K562 (cell line): ENCODE data around the gene PGF. TPM values are rescaled to one million over a fixed set of nuclear protein-coding genes. Genes with fewer than 3 reads are reported as not detected.

ENCODE experiments used
- ATAC-seq: fragments of 200-7000 bp; cut with Tn5 transposase; 3 replicates; pipeline ENCODE4 v1.9.1; 2020; ENCODE audit warnings: moderate library complexity
- BruUV-seq: library from RNA; stranded (reverse); fragments of 400-500 nt; replicated peaks from 2 replicates; lab custom pipeline; 2021; lab: Mats Ljungman, UMichigan
- CTCF ChIA-PET: fragments of 300-600 bp; formaldehyde crosslinking; extraction: SDS; loops from one replicate; lab custom pipeline; 2021; ENCODE audit warnings: low intra/inter-chr PET ratio; lab: Yijun Ruan, JAX
- POLR2A ChIA-PET: fragments of 300-600, 350-650 bp; sonication (Branson Sonifier 250); formaldehyde crosslinking; extraction: SDS; loops from one replicate; lab custom pipeline; 2021; ENCODE audit warnings: antibody characterized with exemption, inconsistent platforms; lab: Yijun Ruan, JAX
- DNase-seq, 4 experiments: peaks; one replicate each; pipeline versions ENCODE4 v3.0.0 to v3.0.0-alpha.2; 2011 to 2018; ENCODE audit warnings: low spot score in 3 of 4, mixed read lengths in 3 of 4; ENCODE audit errors: extremely low read depth in 1 of 4
- FAIRE-seq: peaks from 2 replicates; lab custom pipeline; 2011; peaks lifted over from hg19 to GRCh38; lab: Jason Lieb, UNC
- H2AFZ ChIP-seq: 2 replicates; pipeline ENCODE4 v1.6.0; 2011; ENCODE audit warnings: low read depth, low read length, control low read depth, inconsistent platforms
- H3K27ac ChIP-seq: fragments of 200-600 bp; 3 replicates; pipeline ENCODE4 v1.8.0; 2011; ENCODE audit warnings: low read depth, mild to moderate bottlenecking, control low read depth, inconsistent platforms, low read length, moderate library complexity, mixed read lengths; ENCODE audit errors: extremely low read depth
- H3K27me3 ChIP-seq, 2 experiments: fragments of 300-600 bp in 1 of 2; 2 replicates in 1 of 2; 3 replicates in 1 of 2; pipeline versions ENCODE4 v1.6.0 to v1.8.0; 2011; ENCODE audit warnings: inconsistent platforms in 2 of 2, low read length in 2 of 2, mild to moderate bottlenecking in 1 of 2, mixed read lengths in 1 of 2, moderate library complexity in 1 of 2; ENCODE audit not compliant: control insufficient read depth in 2 of 2, insufficient read depth in 2 of 2
- H3K36me3 ChIP-seq: fragments of 300-600 bp; 3 replicates; pipeline ENCODE4 v1.8.0; 2011; ENCODE audit warnings: mild to moderate bottlenecking, low read length, inconsistent platforms; ENCODE audit not compliant: control insufficient read depth, insufficient read depth
- H3K4me1 ChIP-seq, 2 experiments: fragments of 200-600 bp in 1 of 2; replicated peaks in 1 of 2; 2 replicates in 1 of 2; 3 replicates in 1 of 2; pipeline versions ENCODE4 v1.5.1 to v1.8.0; 2011; ENCODE audit warnings: inconsistent platforms in 2 of 2, low read length in 2 of 2, mild to moderate bottlenecking in 1 of 2, mixed read lengths in 1 of 2, moderate library complexity in 1 of 2; ENCODE audit not compliant: control insufficient read depth in 2 of 2, insufficient read depth in 2 of 2
- H3K4me2 ChIP-seq: 2 replicates; pipeline ENCODE4 v1.6.1; 2011; ENCODE audit warnings: low read length, control low read depth, inconsistent platforms, mixed read lengths; ENCODE audit not compliant: insufficient read depth
- H3K4me3 ChIP-seq: fragments of 200-600 bp; sonication (generic), shearing (Covaris generic); 2 replicates; pipeline ENCODE4 v1.5.1; 2016; ENCODE audit warnings: control low read depth, inconsistent platforms
- H3K79me2 ChIP-seq: fragments of 200-600 bp; 3 replicates; pipeline ENCODE4 v1.8.0; 2011; ENCODE audit warnings: low read length, inconsistent platforms; ENCODE audit not compliant: control insufficient read depth, insufficient read depth
- H3K9ac ChIP-seq, 2 experiments: 2 replicates each; pipeline versions ENCODE4 v1.6.0 to v1.6.1; 2011; ENCODE audit warnings: low read depth in 2 of 2, low read length in 2 of 2, control low read depth in 1 of 2, inconsistent platforms in 1 of 2, mild to moderate bottlenecking in 1 of 2, mixed read lengths in 1 of 2; ENCODE audit not compliant: insufficient read depth in 1 of 2
- H3K9me1 ChIP-seq: one replicate; pipeline ENCODE4 v1.6.0; 2011; ENCODE audit warnings: inconsistent platforms, mild to moderate bottlenecking, low read length, moderate library complexity; ENCODE audit not compliant: control insufficient read depth, insufficient read depth
- H3K9me3 ChIP-seq: replicated peaks from 2 replicates; pipeline ENCODE4 v1.5.1; 2011; ENCODE audit warnings: low read depth, low read length, inconsistent platforms; ENCODE audit not compliant: control insufficient read depth, insufficient read depth
- H4K20me1 ChIP-seq: replicated peaks from 2 replicates; pipeline ENCODE4 v1.6.1; 2011; ENCODE audit warnings: low read length, inconsistent platforms, mixed read lengths; ENCODE audit not compliant: control insufficient read depth, insufficient read depth
- CEBPB ChIP-seq: fragments of 450-650 bp; IDR thresholded peaks from 2 replicates; pipeline ENCODE4 v1.6.1; 2016; ENCODE audit warnings: missing genetic modification characterization, missing compliant biosample characterization
- CTCF ChIP-seq, 3 experiments: IDR thresholded peaks in 2 of 3; conservative IDR thresholded peaks in 1 of 3; 2 replicates each; pipeline ENCODE4 v1.5.1; 2011 to 2012; ENCODE audit warnings: low read length in 3 of 3, mild to moderate bottlenecking in 3 of 3, control low read depth in 2 of 3, improper control_type of control experiment in 1 of 3, inconsistent platforms in 1 of 3, low read depth in 1 of 3, mixed read lengths in 1 of 3, moderate library complexity in 1 of 3; ENCODE audit not compliant: insufficient read depth in 2 of 3
- MCM5 ChIP-seq: fragments of 450-650 bp; IDR thresholded peaks from 2 replicates; pipeline ENCODE4 v1.6.1; 2016; ENCODE audit warnings: low read depth
- MYC ChIP-seq, 2 experiments: fragments of 250-450 bp in 1 of 2; sonication (Bioruptor Pico) in 1 of 2; IDR thresholded peaks; 2 replicates each; pipeline versions ENCODE4 v1.5.1 to v1.6.1; 2012 to 2021; ENCODE audit warnings: low read depth in 2 of 2, borderline replicate concordance in 1 of 2, improper control_type of control experiment in 1 of 2, low read length in 1 of 2, mild to moderate bottlenecking in 1 of 2, moderate library complexity in 1 of 2
- NR2C2 ChIP-seq, 2 experiments: fragments of 200-800 bp in 1 of 2; sonication (Bioruptor generic) in 1 of 2; sonication (generic) in 1 of 2; formaldehyde crosslinking in 1 of 2; IDR thresholded peaks; 2 replicates each; pipeline versions ENCODE4 v1.6.1 to v1.8.0; 2016 to 2022; ENCODE audit warnings: mild to moderate bottlenecking in 1 of 2, missing compliant biosample characterization in 1 of 2, missing genetic modification characterization in 1 of 2, missing genetic modification reagents in 1 of 2
- SMC3 ChIP-seq: conservative IDR thresholded peaks from 2 replicates; pipeline ENCODE4 v1.6.1; 2011; ENCODE audit warnings: low read depth, low read length, improper control_type of control experiment; ENCODE audit not compliant: insufficient read depth
- ZBTB8A ChIP-seq: fragments of 450-650 bp; IDR thresholded peaks from 2 replicates; pipeline ENCODE4 v1.6.1; 2018; ENCODE audit warnings: mild to moderate bottlenecking, moderate library complexity; ENCODE audit not compliant: partially characterized antibody
- ZNF695 ChIP-seq: fragments of 450-650 bp; formaldehyde crosslinking; IDR thresholded peaks from 2 replicates; pipeline ENCODE4 v1.4.0; 2020; ENCODE audit warnings: mild to moderate bottlenecking, moderate library complexity
- ZNF77 ChIP-seq: fragments of 250-450 bp; sonication (Bioruptor Pico); IDR thresholded peaks from 2 replicates; pipeline ENCODE4 v1.5.0; 2020
- WGBS: fragments of 100-300 bp; shearing (Covaris generic); methylation state at CpG from one replicate; pipeline ENCODE4 v1.1.6; 2016; ENCODE audit warnings: low coverage, mixed read lengths; ENCODE audit not compliant: insufficient coverage; ENCODE audit errors: missing lambda C conversion rate; 5-methylcytosine and 5-hydroxymethylcytosine counted together
- in situ Hi-C: fragments of 300-500 bp; cut with MboI; formaldehyde crosslinking; loops from 4 replicates; pipeline ENCODE4 v1.15.0; 2018; ENCODE audit warnings: inconsistent platforms, mixed read lengths
- intact Hi-C: fragments of 100-400 bp; cut with micrococcal nuclease; formaldehyde crosslinking; loops from 2 replicates; pipeline ENCODE4 v1.14.2; 2022
- polyA plus RNA-seq, 8 experiments: library from polyadenylated mRNA; depleted of rRNA in 4 of 8; stranded (reverse) in 5 of 8; unstranded in 3 of 8; fragments of >200 nt; fragmentation: Nextera tagmentation in 2 of 8; fragmentation: Illumina TruSeq in 1 of 8; extraction: Ambion mirVana in 2 of 8; extraction: Trizol in 1 of 8; gene quantifications; 2 replicates each; pipeline versions ENCODE4 v1.2.1 to v1.2.3, GENCODE V29; 2011 to 2014; ENCODE audit warnings: inconsistent platforms in 1 of 8, missing spikeins in 1 of 8
- total RNA-seq, 7 experiments: library from RNA; depleted of rRNA in 6 of 7; stranded (reverse); fragments of >200 nt in 6 of 7; fragmentation: Illumina TruSeq in 2 of 7; extraction: Trizol in 2 of 7; gene quantifications; 2 replicates each; pipeline versions ENCODE4 v1.2.1 to v1.2.3, GENCODE V29; 2011 to 2021; ENCODE audit warnings: low replicate concordance in 1 of 7

PGF gene
- total and polyA plus RNA-seq, 9 of the 15 experiments (the other 6 are each of a cell fraction or from before 2014, with no cell fraction given): 0.04 to 0.44 (median 0.18) TPM

- Histone ChIP-seq H3K4me2 (no peak overlapping the region), H3K9ac (no peak overlapping the region), H3K27ac (no peak overlapping the region), H3K4me3 (no peak overlapping the region), H2AFZ (no peak overlapping the region), H3K27me3 (no peaks in the 10 kb centered on the region), H3K9me3 (no peaks in the 10 kb centered on the region), H4K20me1 (no peaks in the 10 kb centered on the region), H3K9me1 (no peaks in the 10 kb centered on the region), H3K4me1 (peaks cover 0 to 15% of the 10 kb centered on the region in 2 experiments; a peak in 2 of 5 replicates), H3K36me3 (no peaks in the 10 kb centered on the region), H3K79me2 (no peaks in the 10 kb centered on the region)
- WGBS: 59% methylated on average over 4 of the region's 4 CpGs
- intact Hi-C loops (loop anchor here (10.0 kb wide), 1 partner anchor 389 kb away; no protein-coding TSS in a partner anchor), in situ Hi-C loops (loop anchor here (10.0 kb wide), 1 partner anchor 159 kb away; no protein-coding TSS in a partner anchor)
- TF ChIP-seq MCM5 (no peak), ZBTB8A (no peak), ZNF695 (CRISPR knock-in tag) (no peak), ZNF77 (CRISPR knock-in tag) (no peak)
- no peak for ATAC-seq
- FAIRE-seq: no peak
- ChIA-PET CTCF (interaction anchor here (3.3 kb wide), 1 partner anchor 173 kb away, joined by 23 read pairs; no protein-coding TSS in a partner anchor), POLR2A (no interaction called here)
- DNase-seq: no peak
- BruUV-seq: no TSS peak
Measured at GRCh38 chr14:74915426-74915825, 40.0 kb downstream of the PGF start.

DNA sequence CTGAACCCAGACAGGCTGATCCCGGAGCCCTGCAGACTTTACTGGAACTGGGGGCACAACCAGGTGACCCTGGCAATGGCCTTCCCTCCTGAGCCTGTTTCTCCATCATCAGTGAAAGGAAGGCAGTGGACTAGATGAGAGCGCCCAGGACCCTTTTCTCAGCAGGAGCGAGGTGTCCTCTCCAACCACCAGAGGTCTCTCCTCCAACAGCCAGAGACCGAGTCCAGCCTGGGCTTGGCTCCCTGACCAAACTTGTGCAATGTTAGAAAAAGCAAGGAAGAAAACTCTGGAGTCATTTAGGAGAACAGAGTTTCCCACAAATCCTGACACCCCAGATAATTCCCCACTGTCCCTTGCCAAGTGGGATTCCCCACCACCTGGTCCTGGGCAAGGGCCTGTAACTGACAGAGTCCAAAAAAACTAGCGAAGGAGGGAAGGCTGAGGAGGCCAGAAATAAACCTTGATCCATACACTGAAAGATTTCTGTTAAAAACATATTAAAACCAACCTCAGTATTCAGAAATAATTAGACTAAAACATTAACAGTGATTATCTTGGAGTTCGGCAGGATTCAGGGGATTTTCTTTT is 41.3 kb downstream of the PGF start:
- peak; percentile 89 for ATAC-seq
- no peaks in the 10 kb centered on the region for H3K27me3 ChIP-seq
- no peaks in the 10 kb centered on the region for H3K36me3 ChIP-seq
- H3K4me2 ChIP-seq: no peak overlapping the region
- no peak overlapping the region for H3K4me3 ChIP-seq
- no peaks in the 10 kb centered on the region for H3K9me3 ChIP-seq
- H3K9me1 ChIP-seq: no peaks in the 10 kb centered on the region
- H2AFZ ChIP-seq: no peak overlapping the region
- BruUV-seq: no TSS peak
- WGBS: 45% methylated on average over 5 of the region's 6 CpGs
- ChIA-PET POLR2A (no interaction called here), CTCF (interaction anchor here (0.5 to 3.3 kb wide), 4 partner anchors 174 to 575 kb away, joined by 3 to 23 read pairs (median 4); no protein-coding TSS in a partner anchor)
- H4K20me1 ChIP-seq: no peaks in the 10 kb centered on the region
- intact Hi-C loops (loop anchor here (1.0 to 10.0 kb wide), 2 partner anchors 174 to 391 kb away; no protein-coding TSS in a partner anchor), in situ Hi-C loops (loop anchor here (10.0 kb wide), 1 partner anchor 161 kb away; no protein-coding TSS in a partner anchor)
- peak; percentile 94 for FAIRE-seq
- no peaks in the 10 kb centered on the region for H3K79me2 ChIP-seq
- DNase-seq: peak in 2 of 4 experiments; percentile 47 to 64
- no peak overlapping the region for H3K27ac ChIP-seq
- H3K4me1 ChIP-seq: peaks cover 2 to 22% of the 10 kb centered on the region in 2 experiments; a peak in 2 of 5 replicates
- no peak overlapping the region for H3K9ac ChIP-seq
- TF ChIP-seq CEBPB (tag) (peak; percentile 43; the same call in 1 of the 2 replicates), SMC3 (peak; percentile 60; the same call in 1 of the 2 replicates), CTCF (IDR thresholded peaks at IDR 0.05 in 2 of 3, conservative IDR thresholded peaks at IDR 0.05 in 1 of 3; ENCODE audit: insufficient read depth in 2 of 3, low read depth in 1 of 3, low read length in 3 of 3) (peak; percentile 68 to 72 (median 69)), NR2C2 (CRISPR knock-in tag; IDR thresholded peaks at IDR 0.05) (no peak), NR2C2 (tag; IDR thresholded peaks at IDR 0.05) (no peak), MYC (IDR thresholded peaks at IDR 0.05; ENCODE audit: low read depth, low read length) (no peak), MYC (CRISPR knock-in tag; IDR thresholded peaks at IDR 0.05; ENCODE audit: borderline replicate concordance, low read depth) (no peak)
